ENCODE measurements around the gene UTP15. TPM values are rescaled to one million over a fixed set of nuclear protein-coding genes. Genes with fewer than 3 reads are reported as not detected.

Gene UTP15
- 11.8 and 12.0 TPM in 2 replicates for total RNA-seq

GRCh38 chr5:73565139-73565968 lies at the start of gene UTP15, which contains the start of gene ANKRA2:
UTP15 (plus strand) TSS chr5:73565743; CDS start chr5:73567345, 1,602 bp downstream.
ANKRA2 (minus strand) TSS chr5:73565639; CDS start chr5:73562881, 2,758 bp downstream.

GRCh38 chr5:73625944-73626811 lies 60.6 kb downstream of the UTP15 start, which contains the start of gene ARHGEF28:
ARHGEF28 (plus strand) TSS chr5:73626196; CDS start chr5:73684852, 58,656 bp downstream.

Other genes starting within 250 kb of the UTP15 start
- gene FOXD1, start 117.0 kb upstream of the UTP15 start, total RNA-seq = 3.3 and 8.2 TPM in 2 replicates
- 134 and 169 TPM in 2 replicates for gene BTF3, start 67.3 kb upstream of the UTP15 start, total RNA-seq
- gene ANKRA2, start 104 bp upstream of the UTP15 start, total RNA-seq = 20.1 and 30.1 TPM in 2 replicates
- 2.5 and 12.3 TPM in 2 replicates for gene ARHGEF28, start 60.5 kb downstream of the UTP15 start, total RNA-seq